NCI-H748 (cell line): ENCODE data around the gene ZNF148.

Experiments used
- DNase-seq: peaks from one replicate; lab custom pipeline; 2025; ENCODE audit not compliant: unreplicated experiment; lab: John Stamatoyannopoulos, UW

The ZNF148 gene

DNA sequence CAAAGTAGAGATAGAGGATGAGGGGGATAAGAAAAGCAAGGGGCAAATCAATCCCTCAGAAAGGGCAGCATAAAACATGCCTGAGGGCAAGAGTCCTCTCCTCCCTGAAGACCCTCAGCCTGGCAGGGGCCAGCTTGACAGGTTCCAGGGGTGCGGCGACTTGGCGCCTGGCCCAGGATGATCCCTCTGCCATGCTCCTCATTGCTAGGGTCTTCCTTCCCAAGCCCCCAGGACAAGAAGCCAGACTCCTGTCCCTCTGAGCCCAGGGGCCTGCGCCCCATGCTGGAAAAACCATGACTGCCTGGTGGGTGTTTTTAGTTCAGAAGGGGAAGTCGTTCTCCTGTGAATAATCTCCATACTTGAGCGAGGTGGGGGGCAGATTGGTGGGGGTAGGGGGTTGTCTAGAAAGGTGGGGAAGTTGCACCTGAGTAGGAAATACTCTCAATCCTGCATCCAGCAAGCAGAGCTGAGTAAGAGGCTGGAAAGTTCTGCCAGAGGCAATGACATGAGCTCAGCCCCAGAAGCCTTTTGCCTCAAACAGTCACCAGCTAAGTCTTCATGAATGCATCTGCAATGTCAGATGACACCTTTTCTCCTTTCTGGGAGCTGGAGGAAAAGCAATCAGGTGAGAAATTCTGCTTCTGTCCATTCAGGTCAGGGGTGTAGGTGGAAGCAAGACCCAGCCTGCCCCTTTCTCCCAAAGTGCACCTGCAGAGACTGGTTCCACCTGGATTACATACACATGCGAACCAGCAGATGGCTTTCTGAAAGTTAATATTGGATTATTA lies 180.9 kb downstream of the ZNF148 start:
- DNase-seq = no peak

DNA sequence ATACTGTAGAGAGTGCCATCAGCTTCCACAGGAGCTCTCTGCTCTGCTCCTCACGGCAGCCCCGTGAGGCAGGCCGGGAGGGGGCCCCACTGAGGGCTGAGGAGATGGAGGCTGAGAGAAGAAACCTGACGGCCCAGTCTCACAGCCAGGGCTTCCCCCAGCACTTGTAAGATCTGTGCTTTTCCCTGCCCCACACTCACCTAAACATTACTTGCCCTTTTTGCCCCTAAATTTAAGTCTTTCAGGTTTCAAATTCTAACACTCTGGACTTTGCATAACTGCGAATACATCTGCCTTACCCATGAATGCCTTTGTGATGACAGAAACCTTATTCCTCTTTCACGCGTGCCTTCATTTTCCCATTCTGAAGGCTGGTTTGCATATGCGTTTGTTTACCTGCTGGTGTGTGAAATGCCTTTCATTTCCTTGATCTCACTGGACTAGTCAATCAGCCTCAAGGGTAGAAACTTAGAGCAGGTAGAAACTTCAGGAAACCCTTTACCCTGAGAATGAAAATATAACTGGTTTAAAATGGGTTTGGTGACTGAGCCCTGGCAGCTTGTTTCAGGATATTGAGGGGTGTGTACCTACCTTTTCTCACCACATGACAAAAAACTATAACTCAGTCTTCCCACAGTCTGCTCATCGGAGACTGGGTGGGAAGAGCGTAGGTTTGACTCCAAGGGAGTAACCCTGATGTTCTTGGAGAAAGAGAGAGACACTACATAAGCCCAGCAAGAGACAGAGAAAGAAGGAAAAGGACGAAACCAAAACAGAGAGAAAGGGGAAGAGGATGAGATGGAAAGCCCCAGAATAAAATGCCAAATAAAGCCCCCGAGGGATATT lies 182.7 kb downstream of the ZNF148 start:
- no peak for DNase-seq

GRCh38 chr3:125191730-125192129 lies 183.4 kb downstream of the ZNF148 start:
- DNase-seq = no peak

GRCh38 chr3:125191256-125191655 lies 183.9 kb downstream of the ZNF148 start:
- DNase-seq = no peak

DNA sequence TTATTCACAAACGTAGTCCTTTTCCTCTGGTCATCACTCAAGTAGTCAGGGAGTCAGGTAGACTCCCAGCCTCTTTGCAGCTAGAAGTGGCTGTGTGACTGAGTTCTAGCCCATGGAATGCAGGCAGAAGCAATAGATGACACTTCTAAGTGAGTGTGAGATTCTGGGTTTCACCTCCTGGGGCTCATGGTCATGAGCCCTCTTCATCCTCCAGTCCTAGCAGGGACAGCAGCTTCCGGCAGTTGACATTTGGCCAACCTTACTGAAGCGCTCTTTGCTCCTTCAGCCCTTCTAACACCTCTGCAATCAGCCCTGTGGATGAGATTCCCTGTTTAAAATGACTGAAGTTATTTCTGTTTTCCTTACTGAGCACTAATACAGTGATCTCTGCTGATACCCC lies 184.3 kb downstream of the ZNF148 start:
- no peak for DNase-seq

DNA sequence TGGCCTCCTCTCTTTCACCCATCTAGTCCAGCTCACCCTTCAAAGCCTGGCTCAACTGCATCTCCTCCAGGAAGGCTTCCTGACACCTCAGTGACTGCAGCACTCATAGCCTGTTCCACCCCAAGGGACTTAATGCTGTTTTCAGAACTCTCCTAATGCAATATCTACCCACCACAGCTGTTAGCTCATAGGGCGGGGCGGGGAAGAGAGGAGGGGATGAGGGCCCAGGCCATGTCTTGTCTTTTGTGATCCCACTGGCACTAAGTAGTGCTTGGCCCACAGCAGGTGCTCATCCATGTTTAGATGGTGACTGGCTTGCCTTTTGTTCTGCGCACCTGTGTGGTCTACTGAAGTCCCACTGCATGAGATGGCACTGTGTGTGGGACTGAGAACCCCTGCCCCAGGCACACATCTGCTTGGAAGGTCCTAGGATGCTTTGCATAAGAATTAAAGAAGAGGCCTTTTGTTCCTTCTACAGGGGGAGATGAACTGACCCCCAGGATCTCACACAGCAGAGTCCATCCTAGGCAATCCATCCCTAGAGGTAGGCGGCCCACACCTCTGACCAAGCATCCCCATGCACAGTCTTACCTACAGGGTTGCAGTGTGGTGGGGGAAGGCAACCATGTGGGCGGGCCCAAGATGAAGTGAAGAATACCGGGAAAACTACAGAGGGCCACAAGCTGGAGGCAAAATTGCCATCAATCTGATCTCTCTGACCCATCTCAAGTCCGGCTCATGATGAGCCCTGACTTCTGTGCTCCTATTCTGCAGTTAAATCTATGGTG lies 185.6 kb downstream of the ZNF148 start:
- no peak for DNase-seq

DNA sequence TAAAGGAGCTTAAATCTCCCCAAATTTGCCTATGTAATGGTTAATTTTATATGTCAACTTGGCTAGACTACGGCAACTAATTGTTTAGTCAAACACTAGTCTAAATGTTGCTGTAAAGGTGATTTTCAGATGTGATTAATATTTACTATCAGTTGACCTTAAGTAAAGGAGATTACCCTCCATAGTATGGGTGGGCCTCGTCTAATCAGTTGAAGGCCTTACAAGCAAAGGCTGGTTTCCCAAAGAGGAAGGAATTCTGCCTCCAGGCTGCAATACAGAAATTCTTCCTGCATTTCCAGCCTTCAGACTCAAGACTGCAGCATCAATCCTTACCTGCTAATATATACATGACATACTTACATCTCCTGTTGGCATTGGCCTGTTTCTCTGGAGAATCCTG lies 186.2 kb downstream of the ZNF148 start:
- DNase-seq = no peak

DNA sequence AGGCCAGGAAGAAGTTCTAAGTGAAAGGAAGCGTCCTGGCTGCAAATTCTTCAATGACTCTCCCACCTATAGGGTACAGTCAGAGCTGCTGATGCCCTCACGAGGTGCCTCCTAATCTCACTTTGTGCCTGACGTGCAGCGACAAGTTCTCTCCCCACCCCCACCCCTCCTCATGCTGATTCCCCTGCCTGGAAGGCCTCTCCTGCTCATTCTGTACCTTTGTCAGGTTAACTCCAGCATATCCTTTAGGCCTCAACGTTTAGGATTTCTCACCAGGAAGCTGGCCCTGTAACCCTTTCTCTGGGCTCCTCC lies 187.6 kb downstream of the ZNF148 start:
- DNase-seq = no peak

DNA sequence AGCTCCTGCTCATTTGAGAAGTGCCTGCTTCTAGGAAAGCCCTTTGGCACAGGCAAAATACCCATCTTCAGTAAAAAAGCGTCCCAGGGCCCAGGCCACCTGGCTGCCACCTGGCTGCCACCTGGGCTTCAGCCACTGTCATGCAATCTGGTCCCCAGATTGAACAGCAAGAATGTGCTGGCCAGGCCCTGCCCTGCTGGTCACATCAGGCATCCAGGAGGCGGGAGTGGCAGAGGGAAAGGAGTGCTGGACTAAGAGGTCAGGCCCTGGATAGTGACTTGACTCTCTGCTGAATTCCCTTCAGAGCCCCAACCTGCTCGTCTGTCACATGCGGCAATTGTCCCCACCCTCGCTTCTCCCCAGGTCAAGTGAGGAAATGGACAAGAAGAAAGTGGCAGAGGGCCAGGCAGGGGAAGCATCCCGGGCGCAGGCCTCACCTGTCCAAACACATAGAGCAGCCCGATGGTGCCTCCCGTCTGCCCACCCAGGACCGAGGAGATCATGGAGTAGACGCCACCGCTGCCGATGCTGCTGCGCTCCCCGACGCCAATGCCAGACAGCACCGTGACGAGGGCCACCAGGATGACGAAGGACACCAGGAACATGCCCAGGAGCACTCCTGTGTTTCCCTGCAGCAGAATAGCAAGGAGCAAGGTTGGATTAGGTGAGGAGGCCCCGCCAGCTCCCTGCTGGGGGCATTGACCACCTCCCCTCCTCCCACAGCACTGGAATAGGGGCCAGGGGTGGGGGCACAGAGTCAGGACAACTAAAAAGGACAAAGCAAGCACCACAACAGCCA lies 188.1 kb downstream of the ZNF148 start:
- DNase-seq = no peak

DNA sequence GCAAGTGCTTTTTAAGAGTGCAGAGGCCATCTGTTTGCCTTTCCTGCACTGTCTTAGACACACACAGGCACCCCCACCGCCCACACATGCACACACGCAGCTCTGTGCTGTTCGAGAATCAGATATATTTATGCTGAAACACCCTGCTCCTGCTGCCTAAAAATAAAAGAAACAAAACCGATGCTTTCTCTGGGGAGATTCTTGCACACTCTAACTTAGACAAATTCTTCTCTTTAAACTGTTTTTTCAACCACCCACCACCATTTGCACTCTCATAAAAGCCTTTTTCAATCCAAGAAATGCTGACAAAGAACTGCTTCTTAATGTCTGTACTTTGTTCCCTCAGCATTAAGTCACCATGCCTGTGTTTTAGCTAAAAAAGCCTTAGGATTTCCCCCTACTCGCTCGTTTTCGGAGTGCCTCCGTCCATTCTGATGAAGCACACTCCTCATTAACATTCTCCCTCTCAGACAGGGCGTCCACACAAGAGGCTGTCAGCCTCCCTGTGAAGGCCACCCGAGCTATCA lies 188.8 kb downstream of the ZNF148 start:
- DNase-seq = no peak

- DNase-seq = no peak
Observed at GRCh38 chr3:125185805-125186204, 189.3 kb downstream of the ZNF148 start.

GRCh38 chr3:125179884-125180240 lies 195.3 kb downstream of the ZNF148 start:
- DNase-seq = no peak

DNA sequence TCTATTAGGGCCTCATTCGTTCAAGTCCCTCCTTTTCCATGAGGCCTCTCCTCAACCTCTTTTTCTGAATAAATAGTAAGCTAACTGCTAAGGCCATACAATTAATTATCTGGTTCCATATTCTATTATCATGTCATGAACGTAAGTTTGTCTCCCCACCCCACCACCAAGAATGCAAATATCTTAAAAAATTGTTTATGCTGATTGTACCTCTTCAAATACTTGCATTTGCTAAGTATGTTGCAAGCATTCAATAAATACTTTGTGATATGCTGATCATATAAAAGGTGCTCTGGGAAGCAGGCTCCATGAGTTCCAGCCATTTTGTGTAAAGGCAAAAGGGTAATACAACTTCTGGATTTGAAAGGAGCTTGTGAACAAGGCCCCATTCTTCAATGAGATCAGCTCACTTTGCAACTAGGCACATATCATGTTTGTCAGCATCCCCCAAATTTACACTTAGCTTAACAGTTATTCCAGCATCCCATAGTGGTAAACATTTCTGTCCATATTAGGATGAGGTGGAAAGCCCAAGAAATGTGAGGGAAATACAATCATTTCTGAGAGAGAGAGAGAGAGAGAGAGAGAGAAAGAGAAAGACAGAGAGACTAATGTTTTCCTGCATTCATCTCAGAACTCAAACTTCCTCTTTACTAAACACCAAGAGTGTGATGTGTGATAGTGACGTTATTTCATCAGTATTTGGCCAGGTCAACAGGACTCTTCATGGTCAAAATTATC lies 195.8 kb downstream of the ZNF148 start:
- DNase-seq = no peak

DNA sequence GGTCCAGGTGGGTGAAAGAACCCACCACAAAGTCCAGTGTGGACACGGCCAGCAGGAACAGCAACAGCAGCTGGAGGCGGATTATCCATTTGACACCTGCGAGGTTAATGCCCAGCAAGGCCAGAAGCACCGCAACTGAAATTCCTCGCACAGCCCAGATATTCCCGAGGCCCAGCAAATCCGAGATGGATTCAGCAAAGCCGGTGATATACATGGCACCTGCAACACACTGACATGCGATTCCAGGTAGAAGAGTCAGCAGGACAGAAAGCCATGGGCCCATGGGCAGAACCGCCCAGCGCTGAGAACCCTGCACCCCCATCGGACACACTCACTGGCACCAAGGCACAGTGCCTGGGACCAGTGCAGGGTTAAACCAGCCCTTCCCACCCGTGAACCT lies 197.4 kb downstream of the ZNF148 start:
- no peak for DNase-seq
